ENCODE data around the gene ALDOA. TPM values are rescaled to one million over a fixed set of nuclear protein-coding genes. Genes with fewer than 3 reads are reported as not detected.
A peak's percentile ranks its signal among the peaks of the same experiment; 100 is the strongest.

Gene ALDOA
- total and polyA plus RNA-seq, 9 of the 15 experiments (the other 6 are each of a cell fraction or from before 2014, with no cell fraction given): 311 to 2,224 (median 1,293) TPM

- FAIRE-seq (no peak), DNase-seq (ENCODE audit: extremely low read depth in 1 of 4, low spot score in 3 of 4) (peak in 1 of 4 experiments; percentile 37), ATAC-seq (no peak)
- no peak overlapping the region for H2AFZ ChIP-seq (ENCODE audit: low read depth, low read length)
- intact Hi-C loops (cut with micrococcal nuclease) (loop anchor here (10.0 kb wide), 2 partner anchors 306 to 586 kb away; partner anchors contain the start of genes FBRS, MYL11, PRR14 and TBC1D10B), in situ Hi-C loops (cut with MboI) (no loop called here)
- WGBS (ENCODE audit: insufficient coverage, low coverage, missing lambda C conversion rate): 97% methylated on average over 16 of the region's 17 CpGs
- H4K20me1 ChIP-seq (replicated peaks; ENCODE audit: control insufficient read depth, insufficient read depth, low read length): peaks cover 51% of the 10 kb centered on the region
- no peaks in the 10 kb centered on the region for H3K27me3 ChIP-seq (ENCODE audit: control insufficient read depth in 2 of 2, insufficient read depth in 2 of 2, low read length in 2 of 2)
- H3K27ac ChIP-seq (ENCODE audit: extremely low read depth, low read depth, low read length): peak overlapping the region; percentile 55; the same call in 2 of the 3 replicates
- CTCF ChIA-PET (ENCODE audit: low intra/inter-chr PET ratio): no interaction called here
- H3K4me3 ChIP-seq: peak overlapping the region; percentile 32
- H3K4me1 ChIP-seq (replicated peaks in 1 of 2; ENCODE audit: control insufficient read depth in 2 of 2, insufficient read depth in 2 of 2, low read length in 2 of 2): peaks cover 36 to 51% of the 10 kb centered on the region in 2 experiments
- peak overlapping the region; percentile 79 for H3K4me2 ChIP-seq (ENCODE audit: insufficient read depth, low read length)
- peaks cover 64% of the 10 kb centered on the region for H3K36me3 ChIP-seq (ENCODE audit: control insufficient read depth, insufficient read depth, low read length)
- POLR2A ChIA-PET: interaction anchor here (0.8 to 1.9 kb wide), 2 partner anchors 23 to 26 kb away, joined by 3 to 9 read pairs; partner anchors contain the start of gene TBX6
- H3K9me1 ChIP-seq (ENCODE audit: control insufficient read depth, insufficient read depth, low read length): peaks cover 17% of the 10 kb centered on the region
- H3K79me2 ChIP-seq (ENCODE audit: control insufficient read depth, insufficient read depth, low read length): peaks cover 68% of the 10 kb centered on the region
- H3K9ac ChIP-seq (ENCODE audit: insufficient read depth in 1 of 2, low read depth in 2 of 2, low read length in 2 of 2): peak overlapping the region; percentile 86 to 93; a peak in 3 of 4 replicates
- H3K9me3 ChIP-seq (replicated peaks; ENCODE audit: control insufficient read depth, insufficient read depth, low read depth, low read length): no peaks in the 10 kb centered on the region
- no TSS peak for BruUV-seq (replicated peaks)
- TF ChIP-seq HDAC6 (IDR thresholded peaks at IDR 0.05; ENCODE audit: low read depth, low read length) (no peak), CCNT2 (IDR thresholded peaks at IDR 0.05; ENCODE audit: borderline replicate concordance, extremely low read depth, insufficient read length, low read depth, low read length) (peak; percentile 19), POLR2AphosphoS5 (IDR thresholded peaks at IDR 0.05; ENCODE audit: control insufficient read depth, insufficient read depth, low read depth, low read length) (peak; percentile 68; the same call in 1 of the 2 replicates), CHD2 (IDR thresholded peaks at IDR 0.05; ENCODE audit: low read depth, low read length) (peak; percentile 43; the same call in 1 of the 2 replicates), TEAD4 (IDR thresholded peaks at IDR 0.05; ENCODE audit: low read length) (no peak), TEAD4 (CRISPR knock-in tag; IDR thresholded peaks at IDR 0.05; ENCODE audit: borderline replicate concordance) (no peak), PHF8 (IDR thresholded peaks at IDR 0.05; ENCODE audit: borderline replicate concordance, low read length) (no peak), GMEB1 (CRISPR knock-in tag; IDR thresholded peaks at IDR 0.05) (no peak), HMGXB4 (CRISPR knock-in tag; IDR thresholded peaks at IDR 0.05) (0 out of 2 replicates have a peak, but pooled peaks have one; percentile 33), ELK3 (CRISPR knock-in tag; IDR thresholded peaks at IDR 0.05) (no peak), POLR2G (IDR thresholded peaks at IDR 0.05; ENCODE audit: low read depth, low read length) (0 out of 2 replicates have a peak, but pooled peaks have one; percentile 9), ZNF175 (CRISPR knock-in tag; IDR thresholded peaks at IDR 0.05; ENCODE audit: low read depth) (no peak), CTCF (IDR thresholded peaks at IDR 0.05 in 2 of 3, conservative IDR thresholded peaks at IDR 0.05 in 1 of 3; ENCODE audit: insufficient read depth in 2 of 3, low read depth in 1 of 3, low read length in 3 of 3) (peak; percentile 44 to 68 (median 45); a peak in 5 of 6 replicates)
Observed at GRCh38 chr16:30068750-30069610, 3.4 kb downstream of the ALDOA start.

Measured in K562 (cell line).